Fibroblast of mammary gland (primary cell): Measurements from ENCODE around the gene ATF7IP2.
"Not testable (repeated sequence)": the region's sequence is repeated elsewhere in the genome, so short reads cannot be mapped to it uniquely, and the experiment has no call there.

Source experiments
- DNase-seq: peaks from one replicate; pipeline ENCODE4 v3.0.0-alpha.2; 2010; ENCODE audit warnings: low read depth
- H3K4me3 ChIP-seq: 2 replicates; pipeline ENCODE4 v1.5.1; 2011; ENCODE audit warnings: low read depth, mild to moderate bottlenecking, low read length, moderate library complexity; ENCODE audit not compliant: control insufficient read depth
- TF ChIP-seq, protein P1 (sequence below): conservative IDR thresholded peaks from 2 replicates; pipeline ENCODE4 v1.5.1; 2011; ENCODE audit warnings: low read depth, low read length, inconsistent platforms; ENCODE audit not compliant: control insufficient read depth, insufficient read depth

Gene ATF7IP2

DNA sequence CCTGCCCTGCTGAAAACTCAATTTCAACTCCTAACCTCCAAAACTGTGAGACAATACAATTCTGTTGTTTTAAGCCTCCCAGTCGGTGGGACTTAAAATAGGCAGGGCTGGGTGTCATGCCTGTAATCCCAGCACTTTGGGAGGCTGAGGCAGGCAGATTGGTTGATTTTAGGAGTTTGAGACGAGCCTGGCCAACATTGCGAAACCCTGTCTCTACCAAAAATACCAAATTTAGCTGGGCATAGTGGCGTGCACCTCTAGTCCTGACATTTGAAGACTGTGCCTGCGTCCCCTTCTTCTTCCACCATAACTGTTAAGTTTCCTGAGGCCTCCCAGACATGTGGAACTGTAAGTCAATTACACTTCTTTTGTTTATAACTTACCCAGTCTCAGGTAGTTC lies 36.0 kb upstream of the ATF7IP2 start:
- no peak for DNase-seq

DNA sequence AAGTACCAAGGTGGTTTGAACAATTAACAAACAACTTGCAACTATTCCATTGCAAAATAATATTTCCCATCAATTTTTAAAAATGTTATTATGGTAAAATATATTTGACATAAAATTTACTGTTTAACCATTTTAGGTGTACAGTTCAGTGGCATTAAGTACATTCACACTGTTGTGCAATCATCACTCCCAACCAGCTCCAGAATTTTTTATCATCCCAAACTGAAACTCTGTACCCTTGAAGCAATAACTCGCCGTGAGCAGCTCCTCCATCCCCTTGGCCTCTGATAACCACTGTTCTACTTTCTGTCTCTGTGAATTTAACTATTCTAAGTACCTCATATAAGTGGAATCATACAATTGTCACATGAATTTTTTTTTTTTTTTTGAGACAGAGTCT lies 33.6 kb upstream of the ATF7IP2 start:
- TF ChIP-seq, protein P1, sequence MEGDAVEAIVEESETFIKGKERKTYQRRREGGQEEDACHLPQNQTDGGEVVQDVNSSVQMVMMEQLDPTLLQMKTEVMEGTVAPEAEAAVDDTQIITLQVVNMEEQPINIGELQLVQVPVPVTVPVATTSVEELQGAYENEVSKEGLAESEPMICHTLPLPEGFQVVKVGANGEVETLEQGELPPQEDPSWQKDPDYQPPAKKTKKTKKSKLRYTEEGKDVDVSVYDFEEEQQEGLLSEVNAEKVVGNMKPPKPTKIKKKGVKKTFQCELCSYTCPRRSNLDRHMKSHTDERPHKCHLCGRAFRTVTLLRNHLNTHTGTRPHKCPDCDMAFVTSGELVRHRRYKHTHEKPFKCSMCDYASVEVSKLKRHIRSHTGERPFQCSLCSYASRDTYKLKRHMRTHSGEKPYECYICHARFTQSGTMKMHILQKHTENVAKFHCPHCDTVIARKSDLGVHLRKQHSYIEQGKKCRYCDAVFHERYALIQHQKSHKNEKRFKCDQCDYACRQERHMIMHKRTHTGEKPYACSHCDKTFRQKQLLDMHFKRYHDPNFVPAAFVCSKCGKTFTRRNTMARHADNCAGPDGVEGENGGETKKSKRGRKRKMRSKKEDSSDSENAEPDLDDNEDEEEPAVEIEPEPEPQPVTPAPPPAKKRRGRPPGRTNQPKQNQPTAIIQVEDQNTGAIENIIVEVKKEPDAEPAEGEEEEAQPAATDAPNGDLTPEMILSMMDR: no peak
- DNase-seq: no peak
- no peak overlapping the region for H3K4me3 ChIP-seq

More for the DNA sequence above, 36.0 kb upstream of the ATF7IP2 start:
- TF ChIP-seq, protein P1: no peak
- H3K4me3 ChIP-seq: no peak overlapping the region

DNA sequence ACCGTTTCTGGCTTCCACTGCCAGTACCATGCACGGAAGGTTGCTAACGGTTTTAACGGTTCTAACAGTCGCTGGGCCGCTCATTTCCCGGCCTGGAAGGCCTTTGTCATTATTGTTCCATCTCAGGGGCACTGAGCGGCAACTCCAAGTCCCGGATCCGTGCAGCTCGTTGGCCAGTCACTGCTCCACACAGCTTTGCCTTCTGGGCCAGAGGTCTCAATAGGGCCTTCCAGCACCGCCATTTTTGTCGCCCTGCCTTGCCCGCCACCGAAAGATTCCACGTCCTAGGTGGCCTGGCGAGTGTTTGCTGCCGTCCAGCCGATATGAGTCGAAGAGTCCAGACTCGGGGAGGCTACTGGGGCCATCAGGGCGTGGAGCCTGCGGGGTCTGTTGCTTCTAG lies 30.3 kb upstream of the ATF7IP2 start:
- no peak for DNase-seq
- no peak overlapping the region for H3K4me3 ChIP-seq
- TF ChIP-seq, protein P1: no peak

DNA sequence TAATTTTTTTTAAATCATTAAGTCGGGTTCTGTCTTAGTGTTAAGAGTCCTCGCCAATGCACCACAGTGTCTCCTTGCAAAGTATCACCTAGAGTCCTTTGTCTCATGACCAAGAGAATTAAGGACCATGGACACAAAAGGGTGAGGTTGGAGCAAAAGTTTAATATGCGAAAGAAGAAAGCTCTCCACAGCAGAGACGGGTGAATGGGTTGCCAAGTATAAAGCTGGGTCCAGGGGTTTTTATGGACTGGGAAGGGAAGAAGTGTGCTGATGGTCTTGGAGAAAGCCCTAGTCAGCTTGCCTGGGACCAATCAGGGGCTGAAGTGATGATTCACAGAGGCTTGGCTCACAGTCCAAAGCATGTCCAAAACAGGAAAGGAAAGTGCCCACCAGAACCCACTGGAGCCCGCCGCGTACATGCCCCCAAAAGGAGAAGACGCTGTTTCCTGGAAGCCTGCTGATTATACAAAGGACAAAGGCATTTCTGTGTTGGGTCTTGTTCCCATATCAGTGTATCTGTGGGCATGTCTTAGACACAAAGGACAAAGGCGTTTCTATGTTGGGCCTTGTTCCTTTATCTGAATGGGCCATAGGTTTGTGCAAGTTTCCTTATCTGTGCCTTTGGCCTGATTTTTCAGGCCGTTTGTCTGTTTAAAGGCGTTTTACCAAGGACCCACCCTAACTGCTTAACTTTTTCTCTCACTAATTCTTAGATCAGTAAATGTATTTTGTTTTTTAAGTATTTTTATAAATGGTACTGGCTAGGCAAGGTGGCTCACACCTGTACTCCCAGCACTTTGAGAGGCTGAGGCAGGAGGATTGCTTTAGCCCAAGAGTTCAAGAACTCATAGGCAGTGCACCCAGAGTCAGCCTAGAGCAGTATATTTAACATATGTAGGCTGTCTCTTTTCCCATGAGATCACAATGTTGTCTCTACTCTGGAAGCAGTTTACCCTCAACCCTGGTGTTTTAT lies 28.7 kb upstream of the ATF7IP2 start:
- DNase-seq: no peak
- TF ChIP-seq, protein P1: no peak
- no peak overlapping the region for H3K4me3 ChIP-seq

DNA sequence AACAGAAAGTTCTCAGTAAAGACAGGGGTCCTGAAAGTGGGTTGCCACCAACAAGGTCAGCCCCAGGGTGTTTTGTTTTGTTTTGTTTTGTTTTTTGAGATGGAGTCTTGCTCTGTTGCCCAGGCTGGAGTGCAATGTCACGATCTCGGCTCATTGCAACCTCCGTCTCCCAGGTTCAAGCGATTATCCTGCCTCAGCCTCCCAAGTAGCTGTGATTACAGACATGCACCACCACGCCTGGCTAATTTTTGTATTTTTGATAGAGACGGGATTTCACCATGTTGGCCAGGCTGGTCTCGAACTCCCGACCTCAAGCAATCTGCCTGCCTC lies 24.1 kb upstream of the ATF7IP2 start:
- H3K4me3 ChIP-seq: not testable (repeated sequence)

DNA sequence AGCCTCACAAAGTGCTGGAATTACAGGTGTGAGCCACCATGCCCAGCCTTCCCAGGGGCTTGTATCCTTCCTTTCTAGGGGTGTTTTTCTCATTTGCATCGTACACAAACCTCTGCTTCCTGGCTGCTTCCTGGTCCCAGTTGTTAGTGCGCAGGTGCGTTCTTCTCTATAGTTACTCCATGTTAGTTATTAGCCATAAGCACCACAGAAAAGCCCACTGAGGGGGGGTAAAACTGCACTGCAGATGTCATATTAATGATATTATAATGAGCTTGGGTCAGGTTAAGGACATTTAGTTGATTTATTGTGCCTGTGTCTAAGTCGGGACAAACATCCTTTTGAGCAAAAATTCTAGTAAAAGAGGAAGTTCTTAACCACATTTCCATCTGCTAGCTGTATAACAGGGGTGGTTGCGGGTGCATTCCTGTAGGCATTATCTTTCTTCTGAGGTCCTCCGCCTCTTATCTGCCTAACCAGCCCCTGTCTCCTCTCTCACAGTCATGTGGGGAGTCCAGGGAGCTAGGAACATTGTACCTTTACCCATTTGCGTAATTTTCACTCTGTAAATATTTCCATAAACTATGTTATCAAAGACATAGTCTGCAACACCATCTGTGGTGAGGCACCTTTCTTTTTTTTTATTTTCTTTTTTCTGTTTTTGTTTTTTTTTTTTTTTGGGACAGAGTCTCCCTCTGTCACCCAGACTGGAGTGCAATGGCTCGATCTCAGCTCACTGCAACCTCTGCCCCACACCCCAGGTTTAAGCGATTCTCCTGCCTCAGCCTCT lies 23.6 kb upstream of the ATF7IP2 start:
- TF ChIP-seq, protein P1: no peak
- no peak overlapping the region for H3K4me3 ChIP-seq
- no peak for DNase-seq

More for the DNA sequence above, 24.1 kb upstream of the ATF7IP2 start:
- not testable (repeated sequence) for DNase-seq

DNA sequence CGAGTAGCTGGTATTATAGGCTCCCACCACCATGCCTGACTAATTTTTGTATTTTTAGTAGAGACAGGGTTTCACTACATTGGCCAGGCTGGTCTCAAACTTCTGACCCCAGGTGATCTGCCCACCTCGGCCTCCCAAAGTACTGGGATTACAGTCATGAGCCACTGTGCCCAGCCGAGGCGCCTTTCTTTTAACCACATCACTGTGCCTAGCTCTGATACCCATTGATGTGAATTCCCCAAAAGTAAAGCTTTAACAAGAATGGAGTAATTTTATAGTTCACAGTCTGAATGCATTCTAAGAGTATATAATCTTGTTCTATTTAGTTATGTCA lies 23.0 kb upstream of the ATF7IP2 start:
- not testable (repeated sequence) for DNase-seq, H3K4me3 ChIP-seq

DNA sequence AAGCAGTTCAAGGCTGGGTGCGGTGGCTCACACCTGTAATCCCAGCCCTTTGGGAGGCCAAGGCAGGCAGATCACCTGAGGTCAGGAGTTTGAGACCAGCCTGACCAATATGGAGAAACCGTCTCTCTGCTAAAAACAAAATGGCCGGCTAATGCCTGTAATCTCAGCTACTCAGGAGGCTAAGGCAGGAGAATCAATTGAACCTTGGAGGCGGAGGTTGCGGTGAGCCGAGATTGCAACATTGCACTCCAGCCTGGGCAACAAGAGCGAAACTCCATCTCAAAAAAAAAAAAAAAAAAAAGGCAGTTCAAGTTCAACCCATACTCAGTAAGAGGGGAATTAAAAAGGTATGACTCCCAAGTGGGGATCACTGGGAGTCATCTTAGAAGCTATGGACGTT lies 19.2 kb upstream of the ATF7IP2 start:
- not testable (repeated sequence) for H3K4me3 ChIP-seq, DNase-seq
